Natural killer cell treated with Interleukin-12 subunit alpha and Interleukin-12 subunit beta and Interleukin-15 and Interleukin-18, amount 100 ng/mL, for 72 hours (primary cell): ENCODE results near the gene ARMC10. TPM values are rescaled to one million over a fixed set of nuclear protein-coding genes. Genes with fewer than 3 reads are reported as not detected.
"Not testable (repeated sequence)": the region's sequence is repeated elsewhere in the genome, so short reads cannot be mapped to it uniquely, and the experiment has no call there.

Source experiments
- ATAC-seq, 2 donors: fragments of 150-1000 bp; cut with Tn5 transposase in 1 of 2; sonication (Bioruptor Pico), chemical (Tn5 transposase) in 1 of 2; 2 replicates each; pipeline ENCODE4 v1.10.0; 2021
- DNase-seq: peaks from one replicate; pipeline ENCODE4 v3.0.0; 2022; ENCODE audit warnings: low spot score
- H3K27ac Mint-ChIP-seq, 2 donors: 1 replicate in 1 of 2; 2 replicates in 1 of 2; pipeline ENCODE4 v1.8.0; 2022; ENCODE audit warnings: mixed read lengths in 2 of 2, mild to moderate bottlenecking in 1 of 2, moderate library complexity in 1 of 2
- H3K27me3 Mint-ChIP-seq, 2 donors: 1 replicate in 1 of 2; 2 replicates in 1 of 2; pipeline ENCODE4 v1.8.0; 2022; ENCODE audit warnings: mixed read lengths in 2 of 2
- H3K36me3 Mint-ChIP-seq: one replicate; pipeline ENCODE4 v1.8.0; 2022; ENCODE audit warnings: mixed read lengths
- H3K4me1 Mint-ChIP-seq, 2 donors: 1 replicate in 1 of 2; 2 replicates in 1 of 2; pipeline ENCODE4 v1.8.0; 2022; ENCODE audit warnings: low read depth in 2 of 2, mixed read lengths in 2 of 2, mild to moderate bottlenecking in 1 of 2
- H3K4me3 Mint-ChIP-seq: one replicate; pipeline ENCODE4 v1.8.0; 2022; ENCODE audit warnings: mixed read lengths
- H3K9me3 Mint-ChIP-seq: 2 replicates; pipeline ENCODE4 v1.8.0; 2022; ENCODE audit warnings: mixed read lengths
- total RNA-seq, 2 donors: library from RNA; stranded (reverse); gene quantifications; one replicate each; pipeline ENCODE4 v1.2.3, GENCODE V29; 2022

The ARMC10 gene
- total RNA-seq, 2 donors from 2014 or later, result 24.7 to 31.2 TPM

DNA sequence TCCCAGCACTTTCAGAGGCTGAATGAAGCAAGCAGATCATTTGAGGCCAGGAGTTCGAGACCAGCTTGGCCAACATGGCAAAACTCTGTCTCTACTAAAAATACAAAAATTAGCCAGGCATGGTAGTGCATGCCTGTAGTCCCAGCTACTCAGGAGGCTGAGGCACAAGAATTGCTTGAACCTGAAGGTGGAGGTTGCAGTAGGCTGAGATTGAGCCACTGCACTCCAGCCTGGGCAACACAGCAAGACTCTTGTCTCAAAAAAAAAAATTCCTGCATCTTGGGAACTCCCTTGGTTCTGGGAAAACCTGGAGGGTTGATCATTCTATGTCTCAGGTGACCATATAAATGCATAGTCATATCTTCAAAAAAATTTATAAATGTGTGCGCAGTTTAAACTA, 69.8 kb downstream of the ARMC10 start:
- DNase-seq, H3K27me3 Mint-ChIP-seq, H3K9me3 Mint-ChIP-seq, H3K27ac Mint-ChIP-seq, H3K4me3 Mint-ChIP-seq, ATAC-seq, H3K36me3 Mint-ChIP-seq: not testable (repeated sequence)
- peaks cover 21 to 22% of the 10 kb centered on the region in 2 donors for H3K4me1 Mint-ChIP-seq

- Mint-ChIP-seq H3K4me1 (peaks cover 25 to 29% of the 10 kb centered on the region in 2 donors), H3K9me3 (no peaks in the 10 kb centered on the region), H3K36me3 (peaks cover 7% of the 10 kb centered on the region), H3K4me3 (peak overlapping the region; percentile 93), H3K27ac (peak overlapping the region; percentile 89 to 95), H3K27me3 (no peaks in the 10 kb centered on the region)
- ATAC-seq, result no peak
- no peak for DNase-seq
These were observed 73.4 kb downstream of the ARMC10 start for GRCh38 chr7:103148131-103148993.

Other genes with a start within 250 kb of the ARMC10 start
- under 1 TPM; 0.14 to 0.81 TPM for gene LRRC17, start 162.1 kb upstream of the ARMC10 start, total RNA-seq
- under 1 TPM; 0.43 to 0.86 TPM for gene FBXL13, start 344 bp upstream of the ARMC10 start, total RNA-seq
- gene NAPEPLD, start 74.0 kb downstream of the ARMC10 start, total RNA-seq, result 10 to 100 TPM in 1 of 2 donors, 1 to 10 TPM in 1; 5.0 to 15.7 TPM
- gene PMPCB, start 222.3 kb downstream of the ARMC10 start, total RNA-seq, result 10 to 100 TPM; 55.6 to 62.9 TPM